ENCODE measurements around the gene MAN1C1. TPM values are rescaled to one million over a fixed set of nuclear protein-coding genes. Genes with fewer than 3 reads are reported as not detected.

The MAN1C1 gene
- total RNA-seq, 1 donor from 2014 or later = 22.6 TPM

GRCh38 chr1:25772164-25772563 is 155.6 kb downstream of the MAN1C1 start:
- DNase-seq (ENCODE audit: low read depth, low spot score) = no peak
- H3K27ac Mint-ChIP-seq (ENCODE audit: unreplicated experiment) = peak overlapping the region; percentile 96

GRCh38 chr1:25772692-25773245 is 156.2 kb downstream of the MAN1C1 start:
- Mint-ChIP-seq H3K4me1 (peaks cover 72% of the 10 kb centered on the region), H3K27me3 (ENCODE audit: low read depth) (no peaks in the 10 kb centered on the region), H3K27ac (ENCODE audit: unreplicated experiment) (peak overlapping the region; percentile 70), H3K4me3 (peak overlapping the region; percentile 13), H3K36me3 (ENCODE audit: low read depth) (no peaks in the 10 kb centered on the region), H3K9me3 (no peaks in the 10 kb centered on the region)
- DNase-seq (ENCODE audit: low read depth, low spot score) = no peak
- TF ChIP-seq CTCF (conservative IDR thresholded peaks at IDR 0.05) = no peak

More at GRCh38 chr1:25772164-25772563, 155.6 kb downstream of the MAN1C1 start:
- no peaks in the 10 kb centered on the region for H3K9me3 Mint-ChIP-seq
- H3K27me3 Mint-ChIP-seq (ENCODE audit: low read depth) = no peaks in the 10 kb centered on the region
- peak overlapping the region; percentile 70 for H3K4me3 Mint-ChIP-seq
- no peak for TF ChIP-seq CTCF (conservative IDR thresholded peaks at IDR 0.05)
- H3K36me3 Mint-ChIP-seq (ENCODE audit: low read depth) = no peaks in the 10 kb centered on the region
- peaks cover 68% of the 10 kb centered on the region for H3K4me1 Mint-ChIP-seq

- no peaks in the 10 kb centered on the region for H3K36me3 Mint-ChIP-seq (ENCODE audit: low read depth)
- H3K4me3 Mint-ChIP-seq = peak overlapping the region; percentile 36
- H3K4me1 Mint-ChIP-seq = peaks cover 72% of the 10 kb centered on the region
- no peak for DNase-seq (ENCODE audit: low read depth, low spot score)
- TF ChIP-seq CTCF (conservative IDR thresholded peaks at IDR 0.05) = no peak
- no peaks in the 10 kb centered on the region for H3K27me3 Mint-ChIP-seq (ENCODE audit: low read depth)
- no peaks in the 10 kb centered on the region for H3K9me3 Mint-ChIP-seq
- no peak overlapping the region for H3K27ac Mint-ChIP-seq (ENCODE audit: unreplicated experiment)
Observed at GRCh38 chr1:25773441-25774125, 157.0 kb downstream of the MAN1C1 start.

GRCh38 chr1:25774206-25774803 is 157.7 kb downstream of the MAN1C1 start:
- peak overlapping the region; percentile 12 for H3K4me3 Mint-ChIP-seq
- TF ChIP-seq CTCF (conservative IDR thresholded peaks at IDR 0.05) = no peak
- no peak overlapping the region for H3K27ac Mint-ChIP-seq (ENCODE audit: unreplicated experiment)
- peaks cover 65% of the 10 kb centered on the region for H3K4me1 Mint-ChIP-seq
- H3K27me3 Mint-ChIP-seq (ENCODE audit: low read depth) = no peaks in the 10 kb centered on the region
- no peaks in the 10 kb centered on the region for H3K36me3 Mint-ChIP-seq (ENCODE audit: low read depth)
- no peaks in the 10 kb centered on the region for H3K9me3 Mint-ChIP-seq
- no peak for DNase-seq (ENCODE audit: low read depth, low spot score)

GRCh38 chr1:25774921-25775771 is 158.6 kb downstream of the MAN1C1 start:
- no peak overlapping the region for H3K4me3 Mint-ChIP-seq
- peak overlapping the region; percentile 92 for H3K27ac Mint-ChIP-seq (ENCODE audit: unreplicated experiment)
- no peak for DNase-seq (ENCODE audit: low read depth, low spot score)
- no peaks in the 10 kb centered on the region for H3K27me3 Mint-ChIP-seq (ENCODE audit: low read depth)
- H3K36me3 Mint-ChIP-seq (ENCODE audit: low read depth) = no peaks in the 10 kb centered on the region
- no peak for TF ChIP-seq CTCF (conservative IDR thresholded peaks at IDR 0.05)
- no peaks in the 10 kb centered on the region for H3K9me3 Mint-ChIP-seq
- H3K4me1 Mint-ChIP-seq = peaks cover 66% of the 10 kb centered on the region

Measured in neural crest cell (in vitro differentiated cells).